GM18520 (cell line): Measurements from ENCODE around the gene BACE2.

Source experiments
- ATAC-seq: cut with Tn5 transposase; IDR thresholded peaks from one replicate; pipeline ENCODE4 v1.9.1; 2021; ENCODE audit not compliant: unreplicated experiment

BACE2 gene

GRCh38 chr21:41317063-41317392 lies 149.1 kb downstream of the BACE2 start:
- no peak for ATAC-seq

- ATAC-seq: no peak
Observed at GRCh38 chr21:41317458-41317857, 149.5 kb downstream of the BACE2 start.

GRCh38 chr21:41318218-41318617 lies 150.3 kb downstream of the BACE2 start:
- no peak for ATAC-seq

- ATAC-seq: no peak
Observed at GRCh38 chr21:41319273-41319672, 151.3 kb downstream of the BACE2 start.

GRCh38 chr21:41321211-41321907 lies 153.4 kb downstream of the BACE2 start:
- ATAC-seq: no peak

- no peak for ATAC-seq
Observed at GRCh38 chr21:41321908-41322495, 154.0 kb downstream of the BACE2 start.

- ATAC-seq: no peak
Observed at GRCh38 chr21:41322496-41323382, 154.8 kb downstream of the BACE2 start.

- no peak for ATAC-seq
Observed at GRCh38 chr21:41325138-41325912, 157.4 kb downstream of the BACE2 start.

- no peak for ATAC-seq
Observed at GRCh38 chr21:41326414-41327080, 158.6 kb downstream of the BACE2 start.

- ATAC-seq: no peak
Observed at GRCh38 chr21:41327753-41328152, 159.8 kb downstream of the BACE2 start.

GRCh38 chr21:41328660-41329607 lies 161.0 kb downstream of the BACE2 start:
- no peak for ATAC-seq
